HCT116 (cell line): Measurements from ENCODE around the gene CRP. TPM values are rescaled to one million over a fixed set of nuclear protein-coding genes. Genes with fewer than 3 reads are reported as not detected.

ENCODE experiments used
- total RNA-seq: library from RNA; stranded (reverse); gene quantifications from one replicate; pipeline ENCODE4 v1.2.1, GENCODE V29; 2021; ENCODE audit not compliant: unreplicated experiment

CRP gene
- total RNA-seq, 1 experiment from 2014 or later: 1.3 TPM

Other genes starting within 250 kb of the CRP start
- gene OR10J5, start 178.6 kb downstream of the CRP start, total RNA-seq: not detected
- gene APCS, start 126.8 kb downstream of the CRP start, total RNA-seq: 0.42 TPM
- gene DUSP23, start 66.4 kb upstream of the CRP start, total RNA-seq: 35.8 TPM
- gene FCRL6, start 87.8 kb upstream of the CRP start, total RNA-seq: not detected
- gene SLAMF8, start 112.3 kb upstream of the CRP start, total RNA-seq: not detected
- gene VSIG8, start 148.1 kb upstream of the CRP start, total RNA-seq: not detected
- gene CFAP45, start 185.6 kb upstream of the CRP start, total RNA-seq: 0.59 TPM
- gene TAGLN2, start 210.9 kb upstream of the CRP start, total RNA-seq: 127 TPM
- 10.3 TPM for gene IGSF9, start 231.0 kb upstream of the CRP start, total RNA-seq
- gene SLAMF9, start 239.6 kb upstream of the CRP start, total RNA-seq: not detected